DMS 273 treated with DMSO at 0.1 percent for 48 hours (cell line): ENCODE data around the gene WNT11.

ENCODE experiments used
- DNase-seq: peaks from one replicate; lab custom pipeline; 2025; lab: John Stamatoyannopoulos, UW

The WNT11 gene

GRCh38 chr11:76174330-76174729 is 32.0 kb downstream of the WNT11 start:
- no peak for DNase-seq

DNA sequence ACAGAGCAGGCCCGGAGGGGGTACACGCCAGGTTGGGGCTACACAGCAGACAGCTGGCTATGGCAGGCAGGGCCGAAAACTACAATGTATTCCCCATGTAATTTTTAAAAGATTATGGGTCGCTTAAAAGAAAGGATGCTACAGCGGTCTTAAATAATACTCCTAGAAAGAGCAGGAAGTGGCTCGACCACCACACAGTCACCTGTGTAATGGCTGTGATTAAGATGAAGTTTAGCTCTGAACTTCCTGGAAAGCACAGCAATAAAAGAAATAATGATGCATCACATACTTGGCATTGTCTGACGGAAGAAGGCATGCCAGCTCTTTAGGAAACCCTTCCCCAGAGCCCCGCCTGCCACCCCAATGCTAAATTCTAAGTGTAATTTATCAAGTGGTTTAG is 32.6 kb downstream of the WNT11 start:
- no peak for DNase-seq

GRCh38 chr11:76172583-76172982 is 33.7 kb downstream of the WNT11 start:
- no peak for DNase-seq

GRCh38 chr11:76170468-76170867 is 35.8 kb downstream of the WNT11 start:
- no peak for DNase-seq

DNA sequence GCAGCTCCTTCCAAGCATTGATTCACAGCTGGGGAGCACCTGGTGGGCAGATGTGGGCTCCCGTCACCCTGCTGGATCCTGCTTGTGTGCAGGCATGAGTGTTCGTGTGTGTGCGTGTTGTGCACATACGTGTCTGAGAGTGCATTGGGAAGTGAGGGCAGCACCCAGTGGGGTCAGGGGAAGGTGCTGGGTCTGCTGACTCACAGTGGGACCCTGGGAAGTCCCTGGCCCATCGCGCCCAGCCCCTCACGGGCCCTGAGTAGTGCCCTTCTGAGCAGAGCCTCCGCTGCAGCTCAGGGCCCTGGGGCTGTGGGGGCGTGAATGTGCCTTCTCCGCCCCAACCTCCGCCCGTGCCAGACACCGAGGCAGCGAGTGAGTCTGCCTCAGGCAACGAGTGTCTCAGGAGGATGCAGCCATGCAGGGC is 36.8 kb downstream of the WNT11 start:
- DNase-seq = no peak

GRCh38 chr11:76167590-76167989 is 38.7 kb downstream of the WNT11 start:
- no peak for DNase-seq

DNA sequence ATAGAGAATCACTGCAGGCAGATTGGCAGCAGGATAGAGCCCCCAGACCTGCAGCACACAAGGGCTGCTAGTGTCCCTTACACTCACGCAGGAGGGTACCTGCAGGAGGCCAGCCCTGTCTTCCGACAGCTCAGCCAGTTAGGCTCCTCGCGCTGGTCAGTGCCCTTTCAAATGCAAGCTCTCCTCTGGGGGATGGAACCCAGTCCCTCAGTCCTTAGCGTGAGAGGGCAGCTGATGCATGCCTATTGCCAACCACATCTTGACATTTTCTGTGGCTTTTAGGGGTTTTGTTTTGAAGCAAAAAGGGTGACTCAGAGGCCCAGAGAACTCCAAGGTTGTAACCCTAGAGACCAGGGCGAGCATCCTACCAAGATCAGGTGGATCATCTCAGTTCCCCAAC is 40.0 kb downstream of the WNT11 start:
- DNase-seq = no peak

DNA sequence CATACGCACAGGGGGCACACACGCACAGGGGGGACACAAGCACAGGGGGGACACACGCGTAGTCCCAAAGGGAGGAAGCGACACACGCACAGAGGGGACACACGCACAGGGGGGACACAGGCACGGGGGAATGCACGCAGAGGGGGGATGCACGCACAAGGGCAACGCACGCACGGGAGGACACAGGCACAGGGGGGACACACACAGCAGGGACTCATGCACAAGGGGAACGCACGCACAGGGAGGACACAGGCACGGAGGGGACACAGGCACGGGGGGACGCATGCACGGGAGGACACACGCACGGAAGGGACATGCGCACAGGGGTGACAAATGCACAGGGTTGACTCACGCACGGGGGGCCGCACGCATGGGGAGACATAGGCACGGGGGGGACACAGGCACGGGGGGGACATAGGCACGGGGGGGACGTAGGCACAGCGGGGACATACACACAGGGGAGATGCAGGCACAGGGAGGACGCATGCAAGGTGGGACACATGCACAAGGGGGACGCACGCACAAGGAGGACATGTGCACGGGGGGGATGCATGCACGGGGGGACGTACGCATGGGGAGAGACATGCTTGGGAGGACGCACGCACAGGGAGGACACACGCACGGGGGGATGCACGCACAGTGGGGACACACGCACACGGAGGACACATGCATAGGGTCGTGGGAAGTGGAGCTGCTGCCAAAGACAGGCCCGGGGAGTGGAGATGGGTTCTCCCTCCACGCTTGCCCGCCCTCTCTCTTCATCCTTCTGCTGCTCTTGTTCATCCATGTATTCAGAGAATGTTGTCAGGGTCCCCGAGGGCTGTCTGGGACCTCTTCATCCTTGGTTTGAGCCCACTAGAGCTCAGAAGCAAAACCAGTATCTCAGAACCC is 41.2 kb downstream of the WNT11 start:
- no peak for DNase-seq

DNA sequence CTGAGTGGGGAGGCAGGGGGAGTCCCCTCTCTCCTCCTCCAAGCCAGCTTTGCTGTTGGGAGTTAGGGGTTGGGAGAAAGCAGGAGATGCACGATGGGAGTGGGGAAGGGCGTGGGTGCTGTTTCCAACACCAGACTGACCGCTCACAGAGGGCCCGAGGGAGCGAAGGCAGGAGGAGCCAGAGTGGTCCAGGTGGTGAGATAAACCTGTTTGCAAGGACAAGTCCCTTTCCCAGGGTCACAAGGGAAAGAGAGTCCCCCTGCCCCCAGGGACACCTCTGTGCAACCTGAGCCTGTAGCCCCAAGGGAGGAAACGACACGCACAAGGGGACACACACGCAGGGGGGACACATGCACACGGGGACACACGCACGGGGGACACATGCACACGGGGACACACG is 42.2 kb downstream of the WNT11 start:
- DNase-seq = no peak

DNA sequence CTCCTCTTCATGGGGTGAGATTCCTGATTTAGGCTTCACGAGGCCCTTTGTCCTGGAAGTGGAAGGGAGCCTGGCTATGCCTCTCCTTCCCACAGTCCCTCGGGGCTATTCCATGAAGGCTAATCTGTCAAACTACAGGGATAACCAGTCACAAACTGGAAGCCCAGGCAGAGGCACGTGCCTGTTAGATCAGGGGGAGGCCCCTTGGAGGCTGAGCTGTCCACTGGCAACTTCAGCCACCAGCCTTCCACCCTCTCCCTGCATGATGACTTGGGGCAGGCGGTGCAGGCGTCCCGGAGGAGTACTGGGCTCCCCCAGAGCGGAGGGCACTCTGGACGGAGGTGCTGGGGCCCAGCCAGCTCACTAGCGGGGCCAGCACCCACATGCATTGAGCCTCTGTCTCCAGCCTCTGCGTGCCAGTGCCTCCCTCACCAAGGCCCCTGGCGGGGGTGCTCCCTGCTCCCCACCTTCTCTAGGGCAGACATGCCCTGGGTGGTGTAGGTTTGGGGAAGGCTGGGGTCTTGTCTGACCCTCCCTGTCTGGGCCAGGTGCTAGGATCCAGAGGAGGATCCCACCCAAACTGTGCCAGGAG is 42.9 kb downstream of the WNT11 start:
- DNase-seq = no peak

GRCh38 chr11:76162336-76163288 is 43.7 kb downstream of the WNT11 start:
- DNase-seq = no peak

DNA sequence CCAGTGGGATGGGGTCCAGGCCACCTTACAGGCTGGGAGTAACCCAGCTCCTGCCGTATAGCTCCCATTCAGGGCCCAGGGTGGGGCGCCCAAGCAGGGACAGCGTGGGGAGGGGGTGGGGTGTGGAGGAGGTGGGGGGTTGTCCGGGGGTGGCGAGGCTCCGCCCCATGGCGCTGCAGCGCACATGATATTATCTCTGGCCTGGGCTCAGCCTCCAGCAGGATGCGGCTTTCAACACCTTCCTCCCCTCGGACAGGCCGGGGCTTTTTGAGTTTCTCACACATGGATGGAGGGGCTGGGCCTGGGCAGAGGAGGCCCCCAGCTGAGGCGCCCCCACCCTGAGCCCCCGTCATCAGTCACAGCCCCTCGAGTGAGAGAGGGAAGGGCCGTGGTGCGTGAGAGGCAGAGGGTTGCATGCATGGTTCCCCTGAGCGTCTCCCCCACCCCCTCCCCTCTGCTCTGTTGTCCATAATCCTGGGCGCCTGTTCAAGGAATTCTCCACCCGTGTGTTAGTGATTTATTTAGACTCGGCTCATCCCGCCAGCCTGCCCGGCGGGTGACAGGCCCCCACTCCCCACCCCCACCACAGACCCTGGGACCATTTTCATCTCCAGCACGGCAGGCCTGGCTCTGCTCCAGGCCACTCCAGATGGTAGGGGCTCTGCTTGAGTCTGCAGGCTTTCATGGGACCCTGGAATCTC is 44.9 kb downstream of the WNT11 start:
- DNase-seq = no peak

DNA sequence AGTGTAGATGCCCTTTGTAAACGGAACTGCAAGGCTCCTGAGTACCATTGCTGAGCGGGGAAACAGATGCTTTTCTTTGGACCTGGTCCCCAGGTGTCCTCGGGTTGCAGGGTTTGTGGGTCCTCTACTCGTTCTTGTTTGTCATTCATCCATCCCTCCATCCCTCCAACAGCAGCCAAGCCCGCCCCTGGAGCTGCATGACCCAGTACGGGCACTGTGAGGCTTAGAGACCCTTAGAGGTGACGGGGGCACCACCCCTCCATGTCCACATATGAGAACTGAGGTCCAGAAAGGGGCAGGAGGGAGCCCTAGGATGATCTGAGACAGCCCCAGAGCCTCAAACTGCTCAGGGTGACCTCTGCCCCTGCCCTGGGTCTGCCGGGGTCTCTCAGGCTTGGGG is 45.4 kb downstream of the WNT11 start:
- no peak for DNase-seq

DNA sequence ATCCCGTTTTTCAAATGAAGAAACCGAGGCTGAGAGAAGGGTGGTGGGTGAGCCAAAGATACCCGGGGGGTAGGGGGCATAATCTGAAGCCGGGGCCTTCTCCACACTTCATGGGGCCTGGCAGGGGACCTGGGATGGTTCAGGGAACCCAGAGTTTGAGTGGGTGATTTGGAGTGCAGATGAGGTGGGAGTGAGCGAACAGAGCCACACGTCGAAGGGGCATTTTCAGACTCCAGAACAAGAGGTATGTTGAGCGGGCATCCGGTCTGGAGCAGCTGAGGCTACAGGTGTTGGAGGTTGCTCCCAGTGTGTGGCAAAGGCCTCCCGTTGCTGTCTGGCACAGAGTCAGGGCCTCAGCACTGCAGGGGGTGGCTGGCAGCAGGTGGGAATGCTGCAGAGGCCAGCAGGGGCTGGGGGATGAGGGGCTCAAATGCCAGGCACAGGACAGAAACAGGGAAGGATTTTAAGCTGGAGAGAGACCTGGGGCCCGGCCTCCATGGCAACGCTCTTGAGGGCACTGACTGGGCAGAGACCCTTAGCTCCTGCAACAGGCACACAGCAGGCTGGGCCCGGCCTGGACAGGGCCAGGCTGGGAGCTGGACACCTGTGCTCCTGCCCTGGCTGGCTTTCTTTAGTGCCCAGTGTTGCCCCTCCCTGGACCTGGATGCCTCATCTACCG is 46.2 kb downstream of the WNT11 start:
- DNase-seq = no peak

DNA sequence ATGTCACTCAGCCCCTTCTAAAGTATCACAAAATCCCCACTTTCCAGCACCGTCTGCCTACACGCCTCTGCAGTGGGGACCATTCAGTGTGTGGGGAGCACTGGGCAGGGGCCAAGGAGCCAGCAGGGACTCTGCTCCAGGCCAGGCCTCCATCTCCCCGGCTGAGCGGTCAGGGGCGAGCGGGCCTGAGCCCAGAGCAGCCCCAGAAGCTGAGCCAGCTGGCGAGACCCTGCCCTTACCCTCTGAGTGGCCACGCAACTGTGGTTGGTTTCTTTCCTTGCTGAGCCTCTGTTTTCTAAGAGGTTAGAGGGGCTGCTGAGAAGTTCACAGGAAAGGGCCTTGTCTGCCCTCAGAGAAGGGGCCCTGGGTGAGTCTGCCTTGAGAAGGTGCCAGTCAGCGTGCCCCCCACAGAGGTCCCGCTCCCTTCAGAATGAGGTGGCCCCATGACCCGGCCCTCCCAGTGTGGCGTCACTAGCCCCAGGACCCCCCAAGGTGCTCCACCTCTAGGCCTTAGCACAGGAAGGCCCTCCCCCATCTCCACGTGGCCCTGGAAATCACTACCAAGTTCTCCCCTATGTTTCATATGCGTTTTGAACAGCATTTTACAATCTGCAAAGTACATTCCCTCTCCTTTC is 46.9 kb downstream of the WNT11 start:
- DNase-seq = no peak

DNA sequence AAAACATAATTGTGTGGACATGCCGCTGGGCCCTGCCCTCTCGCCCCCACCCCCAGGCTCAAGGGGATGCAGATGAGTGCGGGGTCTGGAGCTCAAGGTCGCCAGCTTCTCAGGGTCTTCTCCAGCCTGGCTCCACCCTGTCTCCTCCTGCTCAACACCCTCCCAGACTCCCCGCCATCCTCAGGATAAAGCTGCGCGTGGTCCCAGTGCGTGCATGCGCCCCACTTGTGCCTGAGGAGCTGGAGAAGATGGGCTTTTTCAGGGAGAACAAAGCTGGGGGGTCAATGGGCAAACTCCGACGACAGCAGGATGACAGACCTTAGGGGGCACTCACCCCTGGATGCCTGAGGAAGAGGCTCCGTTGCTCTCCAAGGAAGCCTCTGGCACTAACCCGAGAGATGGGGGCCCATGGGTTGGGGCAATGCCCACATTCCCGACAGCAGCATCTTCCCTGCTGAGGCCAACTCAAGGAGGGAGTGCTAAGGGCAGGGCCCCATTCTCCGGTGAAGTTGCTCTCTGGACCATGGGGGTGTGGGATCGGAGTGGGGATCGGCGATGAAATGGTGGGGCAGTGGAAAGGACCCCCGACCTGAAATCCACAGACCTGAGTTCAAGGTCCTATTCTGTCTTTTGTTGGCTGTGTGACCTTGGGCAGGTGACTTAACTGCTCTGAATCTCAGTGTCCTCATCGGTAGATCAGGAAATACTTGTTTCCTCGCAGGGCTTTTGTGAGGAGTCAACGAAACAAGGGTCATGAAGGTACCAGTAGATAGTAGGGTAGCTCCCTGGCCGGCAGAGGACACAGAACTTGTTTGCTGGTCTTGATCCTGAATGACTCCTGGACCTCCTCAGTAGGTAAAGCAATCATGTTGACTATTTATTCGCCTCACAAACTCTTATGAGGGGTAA is 47.7 kb downstream of the WNT11 start:
- no peak for DNase-seq

DNA sequence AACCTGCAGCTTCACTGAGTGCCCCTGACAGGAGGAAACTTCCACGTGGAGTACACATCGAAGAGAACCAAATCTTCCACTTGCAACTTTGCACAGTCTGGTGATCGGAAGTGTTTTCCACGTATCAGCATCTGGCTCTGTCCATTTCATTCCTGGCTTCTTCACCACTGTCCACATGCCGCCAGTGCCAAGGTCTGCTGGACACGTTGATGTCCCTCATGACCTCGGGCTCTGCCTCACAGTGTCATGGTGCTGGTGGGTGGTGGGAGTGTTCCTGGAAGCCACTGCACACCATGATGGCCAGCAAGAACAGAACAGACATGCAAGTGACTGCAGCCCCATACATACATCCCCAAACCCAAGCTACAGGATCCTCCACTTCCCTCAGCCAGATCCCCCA is 48.4 kb downstream of the WNT11 start:
- DNase-seq = no peak

DNA sequence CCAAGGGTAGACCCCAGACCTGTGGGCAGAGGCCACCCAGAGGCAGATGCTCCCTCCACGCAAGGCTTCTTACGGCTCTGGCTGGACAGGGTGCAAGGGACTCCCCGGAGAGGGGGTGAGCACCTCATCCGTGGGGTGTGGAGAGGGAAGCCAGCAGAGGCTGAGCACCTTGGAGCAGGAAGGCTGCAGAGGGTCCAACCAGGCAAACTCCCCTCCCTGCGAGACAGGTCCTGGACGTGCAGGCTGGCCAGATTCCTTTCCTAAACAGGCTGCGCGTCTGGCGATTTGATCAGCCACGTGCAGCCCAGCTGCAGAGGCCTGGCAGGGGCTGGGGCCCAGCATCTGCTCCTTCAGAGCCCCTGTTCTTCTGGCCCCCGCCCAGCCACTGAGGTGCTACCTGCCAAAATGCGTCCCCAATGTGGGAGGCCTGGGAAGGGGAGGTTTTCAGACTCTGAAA is 49.3 kb downstream of the WNT11 start:
- no peak for DNase-seq

DNA sequence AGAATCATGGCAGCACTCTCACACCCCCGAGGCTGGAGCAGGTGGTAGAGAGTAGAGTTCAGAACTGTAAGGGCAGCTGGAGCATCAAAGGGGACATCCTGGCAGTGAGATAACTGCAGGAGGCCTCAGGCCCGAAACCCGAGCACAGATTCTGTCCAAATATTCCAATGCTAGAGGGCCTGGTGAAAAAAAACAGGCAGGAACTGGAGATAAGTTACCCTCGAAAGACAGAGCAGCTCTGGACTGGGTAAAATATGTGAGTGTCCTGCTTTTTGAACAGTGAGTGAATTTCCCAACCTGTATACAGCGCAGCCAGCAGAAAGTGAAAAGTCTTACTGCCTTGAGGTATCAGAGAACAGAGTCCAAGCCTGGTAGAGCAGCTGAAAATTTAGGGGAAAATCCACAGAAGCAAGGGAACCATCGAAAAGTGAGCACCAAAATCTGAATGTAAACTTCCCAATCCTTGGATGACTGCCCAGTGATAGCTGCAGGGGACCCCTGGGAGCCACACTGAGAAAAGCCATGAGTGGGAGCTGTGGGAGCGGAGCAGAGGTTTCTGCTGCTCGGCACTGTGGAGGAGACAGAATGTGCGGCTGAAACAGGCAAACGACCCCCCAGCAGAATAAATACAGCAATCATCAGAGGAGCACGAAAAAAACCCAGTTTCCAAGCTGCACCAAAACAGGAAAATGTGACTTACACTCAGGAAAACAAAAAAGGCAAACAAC is 50.6 kb downstream of the WNT11 start:
- DNase-seq = no peak
